Adipocyte (in vitro differentiated cells): ENCODE data around the gene SPNS3.

ENCODE experiments used
- DNase-seq: peaks from one replicate; pipeline ENCODE4 v3.0.0-alpha.2; 2015; ENCODE audit warnings: low read depth
- H3K27me3 ChIP-seq: replicated peaks from 2 replicates; pipeline ENCODE4 v1.7.0; 2013; ENCODE audit warnings: mild to moderate bottlenecking, low read length, moderate library complexity; ENCODE audit not compliant: control insufficient read depth, insufficient read depth
- H3K36me3 ChIP-seq: 2 replicates; pipeline ENCODE4 v1.7.0; 2013; ENCODE audit warnings: low read length, mild to moderate bottlenecking, moderate library complexity; ENCODE audit not compliant: control insufficient read depth, insufficient read depth, severe bottlenecking
- H3K4me1 ChIP-seq: 2 replicates; pipeline ENCODE4 v1.7.0; 2013; ENCODE audit warnings: mild to moderate bottlenecking, low read length, moderate library complexity; ENCODE audit not compliant: control insufficient read depth, insufficient read depth
- H3K4me3 ChIP-seq: 2 replicates; pipeline ENCODE4 v1.7.0; 2013; ENCODE audit warnings: mild to moderate bottlenecking, low read length, moderate library complexity
- H3K9ac ChIP-seq: 2 replicates; pipeline ENCODE4 v1.7.0; 2013; ENCODE audit warnings: mild to moderate bottlenecking, low read length, moderate library complexity
- H3K9me3 ChIP-seq: 2 replicates; pipeline ENCODE4 v1.7.0; 2013; ENCODE audit warnings: mild to moderate bottlenecking, low read length, moderate library complexity; ENCODE audit not compliant: control insufficient read depth

SPNS3 gene

GRCh38 chr17:4529533-4530152 is 95.9 kb downstream of the SPNS3 start:
- no peak overlapping the region for H3K9ac ChIP-seq
- H3K36me3 ChIP-seq, result no peaks in the 10 kb centered on the region
- no peak for DNase-seq
- no peak overlapping the region for H3K4me3 ChIP-seq
- peaks cover 18% of the 10 kb centered on the region for H3K4me1 ChIP-seq
- H3K27me3 ChIP-seq, result peaks cover 11% of the 10 kb centered on the region
- H3K9me3 ChIP-seq, result no peaks in the 10 kb centered on the region

GRCh38 chr17:4530799-4531730 is 97.3 kb downstream of the SPNS3 start:
- Histone ChIP-seq H3K36me3 (no peaks in the 10 kb centered on the region), H3K9ac (no peak overlapping the region), H3K9me3 (no peaks in the 10 kb centered on the region), H3K27me3 (peaks cover under 1% of the 10 kb centered on the region), H3K4me1 (peaks cover 18% of the 10 kb centered on the region), H3K4me3 (no peak overlapping the region)
- no peak for DNase-seq

GRCh38 chr17:4531988-4532736 is 98.4 kb downstream of the SPNS3 start:
- Histone ChIP-seq H3K27me3 (no peaks in the 10 kb centered on the region), H3K4me3 (no peak overlapping the region), H3K4me1 (peaks cover 22% of the 10 kb centered on the region), H3K9me3 (no peaks in the 10 kb centered on the region), H3K9ac (no peak overlapping the region), H3K36me3 (no peaks in the 10 kb centered on the region)
- no peak for DNase-seq

- H3K4me1 ChIP-seq, result peaks cover 22% of the 10 kb centered on the region
- no peaks in the 10 kb centered on the region for H3K27me3 ChIP-seq
- no peaks in the 10 kb centered on the region for H3K36me3 ChIP-seq
- no peak for DNase-seq
- no peak overlapping the region for H3K4me3 ChIP-seq
- H3K9me3 ChIP-seq, result no peaks in the 10 kb centered on the region
- H3K9ac ChIP-seq, result no peak overlapping the region
Measured at GRCh38 chr17:4532860-4533522, 99.3 kb downstream of the SPNS3 start.

GRCh38 chr17:4533523-4534504 is 100.1 kb downstream of the SPNS3 start:
- H3K4me1 ChIP-seq, result peaks cover 20% of the 10 kb centered on the region
- H3K9ac ChIP-seq, result no peak overlapping the region
- no peak for DNase-seq
- H3K9me3 ChIP-seq, result no peaks in the 10 kb centered on the region
- H3K27me3 ChIP-seq, result no peaks in the 10 kb centered on the region
- H3K36me3 ChIP-seq, result peaks cover 6% of the 10 kb centered on the region
- no peak overlapping the region for H3K4me3 ChIP-seq

- H3K9me3 ChIP-seq, result no peaks in the 10 kb centered on the region
- peaks cover 20% of the 10 kb centered on the region for H3K4me1 ChIP-seq
- no peaks in the 10 kb centered on the region for H3K27me3 ChIP-seq
- DNase-seq, result no peak
- H3K9ac ChIP-seq, result no peak overlapping the region
- H3K36me3 ChIP-seq, result peaks cover 10% of the 10 kb centered on the region
- H3K4me3 ChIP-seq, result no peak overlapping the region
Measured at GRCh38 chr17:4534515-4534914, 100.8 kb downstream of the SPNS3 start.

- DNase-seq, result no peak
- Histone ChIP-seq H3K4me3 (no peak overlapping the region), H3K9ac (no peak overlapping the region), H3K4me1 (peaks cover 20% of the 10 kb centered on the region), H3K9me3 (no peaks in the 10 kb centered on the region), H3K27me3 (no peaks in the 10 kb centered on the region), H3K36me3 (peaks cover 16% of the 10 kb centered on the region)
Measured at GRCh38 chr17:4534928-4535666, 101.4 kb downstream of the SPNS3 start.

GRCh38 chr17:4535667-4536258 is 102.0 kb downstream of the SPNS3 start:
- H3K36me3 ChIP-seq, result peaks cover 22% of the 10 kb centered on the region
- H3K9me3 ChIP-seq, result no peaks in the 10 kb centered on the region
- no peak for DNase-seq

GRCh38 chr17:4536259-4536741 is 102.6 kb downstream of the SPNS3 start:
- Histone ChIP-seq H3K4me1 (peaks cover 20% of the 10 kb centered on the region), H3K9ac (peak overlapping the region; percentile 34), H3K36me3 (peaks cover 26% of the 10 kb centered on the region), H3K9me3 (no peaks in the 10 kb centered on the region), H3K4me3 (no peak overlapping the region), H3K27me3 (no peaks in the 10 kb centered on the region)
- no peak for DNase-seq

More at GRCh38 chr17:4535667-4536258, 102.0 kb downstream of the SPNS3 start:
- H3K9ac ChIP-seq, result no peak overlapping the region
- no peaks in the 10 kb centered on the region for H3K27me3 ChIP-seq
- no peak overlapping the region for H3K4me3 ChIP-seq
- H3K4me1 ChIP-seq, result peaks cover 20% of the 10 kb centered on the region
